Kidney tubule cell (primary cell): ENCODE data around the gene RALGDS.

ENCODE experiments used
- DNase-seq: peaks from one replicate; pipeline ENCODE4 v3.0.0-alpha.2; 2018; ENCODE audit warnings: low spot score

The RALGDS gene

DNA sequence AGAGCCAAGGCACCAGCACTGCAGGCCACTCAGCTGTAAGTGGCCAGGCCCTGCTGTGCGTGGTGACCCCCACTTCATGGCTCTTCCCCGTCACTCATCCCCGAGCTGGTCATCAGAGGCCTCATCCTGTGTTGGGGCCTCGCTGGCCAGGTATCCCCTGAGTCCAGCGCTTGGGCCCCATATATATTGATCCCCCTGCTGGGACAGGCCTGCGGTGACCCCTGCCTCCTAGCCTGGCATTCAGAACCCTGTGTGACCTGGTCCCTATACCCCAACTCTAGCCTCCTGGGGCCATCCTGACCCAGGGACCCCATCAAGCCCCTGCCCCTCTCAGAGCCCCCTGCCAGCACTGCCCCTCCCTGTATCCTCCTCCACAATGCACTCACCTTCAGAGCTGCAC, 30.0 kb upstream of the RALGDS start:
- DNase-seq = no peak

DNA sequence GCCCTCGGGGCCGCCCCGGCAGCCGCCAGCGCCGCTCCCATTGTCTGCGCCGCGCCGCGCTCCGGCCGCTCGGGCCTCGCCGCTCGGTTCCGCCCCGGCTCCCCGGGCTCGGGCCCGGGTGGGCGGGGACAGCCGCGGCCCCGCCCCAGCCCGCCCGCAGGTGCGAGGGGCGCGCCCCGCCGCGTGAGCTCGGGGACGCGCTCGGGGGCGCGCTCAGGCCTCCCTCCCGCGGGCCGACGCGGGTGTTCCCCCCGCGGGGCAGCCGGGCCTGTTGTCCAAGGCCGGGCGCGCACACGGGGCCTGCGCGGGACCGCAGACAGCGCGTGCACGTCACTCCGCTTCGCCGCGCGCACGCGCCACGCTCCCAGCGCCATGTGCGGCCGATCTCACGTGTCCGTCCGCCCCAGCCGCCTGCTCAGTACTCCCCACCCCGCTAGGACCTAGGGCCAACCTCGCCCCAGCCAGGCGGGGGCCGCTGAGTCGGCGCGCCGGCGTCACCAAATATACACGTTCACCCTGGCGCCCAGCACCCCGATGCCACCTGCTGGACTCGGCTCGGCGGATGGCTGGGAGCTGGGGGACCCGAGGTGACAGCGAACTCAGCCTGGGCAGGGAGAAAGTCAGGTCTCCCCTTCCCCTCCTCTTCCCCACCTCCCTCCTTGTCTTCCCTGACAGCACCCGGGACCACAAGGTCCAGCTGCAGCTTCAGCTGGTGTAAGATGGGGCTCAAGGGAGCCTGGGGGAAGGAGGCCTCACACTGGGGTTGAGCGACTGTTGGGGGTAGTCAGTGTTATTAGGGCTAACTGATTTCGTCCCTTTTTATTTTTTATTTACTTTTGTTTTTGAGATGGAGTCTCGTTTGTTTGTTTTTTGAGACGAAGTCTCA, 28.3 kb upstream of the RALGDS start:
- peak; percentile 95 for DNase-seq

DNA sequence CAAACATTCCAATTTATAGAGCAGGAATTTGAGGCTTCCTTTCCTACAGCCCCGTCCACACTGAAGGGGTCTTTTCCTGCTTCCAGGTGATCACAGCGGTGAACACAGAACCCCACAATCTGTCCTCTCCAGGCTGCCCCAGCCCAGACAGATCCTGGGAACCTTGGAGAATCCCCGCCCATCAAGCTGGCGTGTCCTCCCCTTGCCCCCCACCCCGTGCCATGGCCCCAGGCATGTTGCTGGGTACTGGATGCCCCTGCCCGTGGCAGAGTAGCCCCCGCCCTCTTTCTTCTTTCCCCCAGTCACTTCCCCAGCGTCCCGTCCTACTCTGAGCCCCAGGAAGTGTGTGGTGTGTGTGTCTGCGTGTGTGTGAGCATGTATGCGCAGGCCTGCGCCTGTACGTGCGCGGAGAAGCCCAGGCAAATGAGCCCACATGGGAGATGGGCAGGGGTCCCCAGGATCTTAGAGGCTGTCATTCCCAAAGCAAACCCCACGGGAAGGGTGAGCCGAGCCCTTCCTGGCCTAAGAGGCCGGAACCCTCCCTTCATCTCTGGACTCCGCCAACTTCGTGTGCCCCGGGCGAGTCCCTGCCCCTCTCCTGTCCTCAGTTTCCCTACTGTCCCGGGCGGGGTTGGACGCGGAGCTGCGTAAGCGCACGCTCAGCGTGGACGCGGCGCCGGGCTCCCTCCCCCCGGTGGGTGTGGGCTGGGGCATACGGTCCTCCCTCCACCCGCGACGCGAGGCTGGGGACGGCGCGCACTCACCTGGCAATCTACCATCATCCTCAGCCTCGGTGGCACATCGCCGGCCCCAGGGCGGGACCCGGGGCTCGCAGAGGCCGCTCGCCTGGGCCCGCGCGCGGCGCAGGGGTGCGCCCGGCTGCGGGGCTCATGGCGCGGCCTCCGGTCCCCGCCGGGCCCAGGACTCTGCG, 27.4 kb upstream of the RALGDS start:
- DNase-seq = peak; percentile 60

DNA sequence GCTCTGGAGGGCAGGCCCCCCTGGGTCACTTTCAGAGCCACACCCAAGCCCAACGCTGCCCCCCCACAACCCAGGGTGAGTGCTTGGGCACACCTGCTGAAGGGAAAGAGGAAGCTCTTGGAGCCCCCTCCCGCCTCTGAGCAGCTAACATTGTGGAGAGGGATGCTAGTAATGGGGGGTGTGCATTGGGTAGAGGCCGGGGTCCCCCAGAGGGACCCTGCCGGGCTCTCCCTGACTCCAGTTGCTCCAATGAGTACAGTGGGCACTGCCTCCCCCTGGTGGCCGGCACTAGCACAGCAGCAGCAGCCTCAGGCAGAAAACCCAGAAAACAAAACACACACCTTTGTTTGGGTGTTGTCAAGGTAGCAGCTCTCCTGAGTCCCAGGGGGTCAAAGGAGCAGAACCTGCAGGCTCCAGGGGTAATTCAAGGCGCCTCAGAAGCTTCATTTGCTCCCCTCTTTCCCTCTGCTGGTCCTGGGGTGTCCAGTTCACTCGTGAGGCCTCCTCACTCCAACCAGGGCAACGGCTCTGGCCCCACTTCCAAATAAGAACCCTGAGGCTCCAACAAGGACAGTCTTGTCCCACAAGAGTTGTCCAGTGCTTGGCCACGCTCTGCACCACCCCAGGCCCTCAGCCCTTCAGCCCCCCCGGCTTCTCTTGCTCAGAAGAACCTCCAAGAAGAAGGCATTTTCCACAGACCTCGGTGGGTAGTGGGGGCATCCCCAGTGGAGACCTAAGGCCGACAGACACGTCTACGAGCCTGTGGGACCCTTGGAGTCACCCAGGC, 26.6 kb upstream of the RALGDS start:
- peak; percentile 86 for DNase-seq

DNA sequence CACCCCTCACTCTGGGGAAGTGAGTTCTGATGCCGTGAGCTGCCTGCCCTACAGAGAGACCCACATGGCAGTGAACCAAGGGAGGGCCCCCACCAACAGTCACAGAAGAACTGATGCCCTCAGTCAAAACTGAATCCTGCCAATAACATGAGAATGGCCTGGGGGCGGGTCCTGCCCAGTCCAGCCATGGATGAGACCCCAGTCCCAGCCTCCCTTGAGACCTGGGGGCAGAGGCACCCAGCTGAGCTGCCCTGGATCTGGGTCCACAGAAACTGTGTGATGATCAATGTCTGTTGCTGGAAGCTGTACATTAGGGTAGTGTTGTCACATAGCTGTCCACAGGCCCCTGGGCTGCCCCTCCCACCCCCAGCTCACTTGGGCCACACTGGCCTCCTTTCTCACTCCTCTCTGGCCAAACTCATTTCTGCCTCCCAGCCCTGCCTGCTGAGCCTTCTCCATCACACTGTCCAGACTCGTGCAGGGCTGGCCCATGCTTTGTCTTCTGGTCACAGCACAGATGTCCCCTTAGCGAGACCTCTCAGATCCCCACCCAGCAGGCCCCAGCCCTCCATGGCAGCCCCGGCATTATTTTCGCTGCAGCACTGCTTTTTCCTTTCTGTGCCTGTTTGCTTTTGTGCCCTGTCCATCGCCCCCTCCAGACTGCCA, 25.8 kb upstream of the RALGDS start:
- no peak for DNase-seq

DNA sequence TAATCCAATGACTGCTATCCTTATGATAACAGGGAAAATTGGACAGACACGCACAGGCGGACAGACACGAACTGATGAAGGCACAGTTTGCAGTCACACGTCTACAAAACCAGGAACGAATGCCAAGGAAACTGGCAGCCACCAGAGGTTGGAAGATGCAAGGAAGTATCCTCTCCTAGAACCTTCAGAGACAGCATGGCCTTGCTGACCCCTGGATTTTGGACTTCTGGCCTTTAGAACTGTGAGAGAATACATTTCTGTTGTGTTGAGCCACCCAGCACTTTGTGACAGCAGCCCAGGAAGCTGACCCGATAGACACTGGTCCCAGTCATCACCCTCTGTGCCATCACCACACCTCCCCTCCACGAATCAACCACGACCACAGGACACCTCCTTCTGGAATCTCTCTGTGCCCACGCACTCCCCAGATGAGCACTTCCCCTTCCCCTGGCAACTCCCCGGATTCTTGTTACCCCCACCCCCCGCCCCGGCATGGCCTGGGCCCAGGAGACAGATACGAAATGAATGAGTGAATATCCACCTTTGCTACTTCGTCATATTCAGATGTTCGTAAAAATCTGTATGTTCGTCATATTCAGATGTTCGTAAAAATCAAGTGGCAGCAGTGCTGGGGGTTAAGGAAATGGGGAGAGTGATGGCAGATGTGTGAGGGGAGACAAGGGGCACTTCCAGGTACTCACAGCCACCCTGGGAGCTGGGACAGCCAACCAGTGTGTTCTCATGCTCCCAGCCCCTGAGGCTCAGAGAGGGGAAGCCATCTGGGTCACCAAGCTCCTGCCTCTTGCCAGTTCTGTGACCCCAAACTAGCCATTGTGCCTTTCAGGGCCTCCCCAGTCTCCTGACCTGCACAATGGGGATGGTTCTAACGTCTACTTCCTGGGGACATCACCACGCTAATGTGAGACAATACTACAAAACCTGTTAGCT, 24.1 kb upstream of the RALGDS start:
- no peak for DNase-seq

DNA sequence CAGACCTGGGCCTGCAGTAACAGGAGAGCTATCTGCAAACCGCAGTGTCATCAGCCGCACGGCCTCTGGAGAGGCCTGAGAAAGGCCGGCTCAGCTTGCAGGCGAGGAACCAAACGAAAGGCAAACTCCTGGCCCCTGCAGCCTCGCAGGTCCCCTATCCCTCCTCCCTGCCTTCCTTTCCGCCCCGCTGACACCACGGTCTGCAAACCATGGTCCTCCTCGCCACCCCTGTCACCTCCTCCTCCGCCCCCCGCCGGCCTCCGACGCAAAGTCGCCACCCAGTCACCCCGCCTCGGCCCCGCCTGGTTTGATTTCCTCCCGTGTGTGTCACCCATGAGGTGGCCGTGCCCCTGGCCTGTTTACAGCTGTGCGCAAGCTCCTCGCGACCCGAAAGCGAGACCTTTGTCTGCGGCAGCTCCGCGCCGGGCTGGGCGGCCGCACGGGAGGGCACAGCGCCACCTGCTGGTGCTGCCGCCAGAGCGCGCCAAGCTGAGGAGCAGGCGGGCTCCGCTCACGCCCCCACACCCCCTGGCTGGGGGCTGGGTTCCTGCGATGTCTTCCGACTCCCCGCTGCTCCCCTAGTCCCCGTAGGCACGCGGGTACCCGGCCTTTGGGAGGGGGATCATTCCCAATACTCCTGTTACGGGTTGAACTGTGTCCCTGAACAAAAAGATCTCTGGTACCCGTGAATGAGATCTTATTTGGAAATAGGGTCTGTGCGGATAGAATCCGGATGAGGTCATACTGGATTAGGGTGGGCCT, 23.3 kb upstream of the RALGDS start:
- DNase-seq = peak; percentile 90

DNA sequence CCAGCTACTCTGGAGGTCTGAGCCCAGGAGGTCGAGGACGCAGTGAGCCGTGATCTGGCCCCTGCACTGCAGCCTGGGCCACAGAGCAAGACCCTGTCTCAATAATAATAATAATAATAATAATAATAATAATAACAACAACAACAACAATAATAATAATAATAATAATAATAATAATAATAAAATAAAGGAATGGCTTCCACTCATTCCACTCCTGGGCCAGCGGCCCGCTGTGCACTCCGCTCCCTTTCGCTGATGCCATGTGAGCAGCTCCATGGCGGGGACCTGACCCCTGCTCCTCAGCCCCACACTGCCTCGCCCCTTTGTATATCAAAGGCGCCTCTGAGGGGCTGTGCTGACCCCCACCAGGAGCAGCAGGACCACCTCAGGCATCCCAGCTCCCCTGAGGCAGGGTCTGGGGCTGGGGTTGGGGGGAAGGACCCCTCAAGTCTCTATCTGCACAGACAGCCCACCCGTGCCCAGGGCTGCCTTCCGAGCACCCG, 22.6 kb upstream of the RALGDS start:
- DNase-seq = no peak

DNA sequence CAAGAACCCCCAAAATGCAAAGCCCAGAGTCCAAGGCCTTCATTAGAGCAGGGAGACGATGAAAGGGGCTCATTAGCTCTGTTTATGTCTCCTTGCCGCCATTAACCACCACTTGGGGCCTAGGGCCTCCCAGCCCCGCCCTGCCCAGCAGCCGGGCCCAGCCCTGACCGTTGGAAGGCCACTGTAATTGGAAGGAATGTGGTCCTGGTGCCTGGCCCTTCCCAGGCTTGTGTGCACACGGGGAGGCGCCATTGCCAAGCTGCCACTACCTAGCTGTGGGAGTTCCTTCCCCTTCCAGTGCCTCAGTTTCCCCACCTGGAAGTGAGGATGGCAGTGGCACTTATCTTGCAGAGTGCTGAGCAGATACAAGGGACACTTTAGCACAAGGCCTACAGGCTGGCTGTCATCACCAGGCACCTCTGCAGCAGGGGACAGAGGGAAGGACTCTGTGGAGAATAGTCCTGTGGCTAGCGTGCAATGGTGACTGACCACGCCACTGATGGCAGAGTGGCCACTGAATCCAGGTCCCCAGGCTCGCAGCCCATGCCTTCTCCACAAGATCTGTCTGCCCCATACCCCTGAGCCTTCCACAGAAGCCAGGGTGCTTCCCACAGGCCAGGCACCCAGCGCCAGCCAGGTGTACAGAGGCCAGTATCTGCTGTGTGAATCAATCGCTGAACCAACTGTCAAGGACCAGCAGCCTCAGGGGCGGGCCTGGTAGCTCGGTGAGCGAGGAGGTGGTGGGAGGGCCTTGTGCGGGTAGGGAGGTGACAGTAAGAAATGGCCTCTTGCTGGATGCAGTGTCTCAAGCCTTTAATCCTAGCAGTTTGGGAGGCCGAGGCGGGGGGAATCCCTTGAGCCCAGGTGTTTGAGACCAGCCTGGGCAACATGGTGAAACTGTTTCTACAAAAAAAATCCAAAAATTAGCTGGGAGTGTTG, 21.9 kb upstream of the RALGDS start:
- no peak for DNase-seq

DNA sequence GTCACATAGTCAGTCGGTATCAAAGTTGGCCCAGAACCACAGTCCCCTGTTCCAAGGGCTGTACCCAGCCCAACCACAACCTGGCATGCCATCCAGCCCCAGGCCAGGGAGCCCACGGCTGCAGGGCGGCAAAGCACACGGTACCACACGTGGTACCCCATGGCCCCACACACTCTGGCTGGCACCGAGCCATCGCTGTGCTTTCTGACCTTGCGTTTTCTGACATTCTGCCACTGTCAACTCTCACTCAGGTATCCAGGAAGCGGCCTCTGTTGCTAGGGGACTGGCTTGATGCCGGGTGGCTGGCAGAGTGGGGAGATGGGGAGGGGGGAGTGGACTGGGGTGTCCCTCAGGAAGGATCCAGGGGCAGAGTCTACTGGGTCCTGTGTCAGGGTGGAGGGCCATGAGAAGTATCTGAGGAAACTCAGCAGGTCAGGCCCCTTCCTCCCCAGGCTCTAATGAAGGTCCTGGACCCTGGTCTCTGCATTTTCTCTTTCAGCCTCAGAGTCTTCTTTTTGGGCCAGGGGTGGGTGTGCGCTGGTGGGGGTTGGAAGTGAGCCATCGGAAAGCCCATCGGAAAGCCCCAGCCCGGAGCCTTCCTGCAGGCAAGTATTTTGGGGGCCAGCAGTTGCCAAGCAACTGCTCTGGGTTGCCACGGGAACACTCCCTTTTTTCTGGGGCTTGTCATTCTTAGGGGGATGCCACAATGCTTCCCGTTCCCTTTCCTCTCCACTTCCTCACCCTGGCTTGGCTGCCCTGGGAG, 21.0 kb upstream of the RALGDS start:
- DNase-seq = no peak

DNA sequence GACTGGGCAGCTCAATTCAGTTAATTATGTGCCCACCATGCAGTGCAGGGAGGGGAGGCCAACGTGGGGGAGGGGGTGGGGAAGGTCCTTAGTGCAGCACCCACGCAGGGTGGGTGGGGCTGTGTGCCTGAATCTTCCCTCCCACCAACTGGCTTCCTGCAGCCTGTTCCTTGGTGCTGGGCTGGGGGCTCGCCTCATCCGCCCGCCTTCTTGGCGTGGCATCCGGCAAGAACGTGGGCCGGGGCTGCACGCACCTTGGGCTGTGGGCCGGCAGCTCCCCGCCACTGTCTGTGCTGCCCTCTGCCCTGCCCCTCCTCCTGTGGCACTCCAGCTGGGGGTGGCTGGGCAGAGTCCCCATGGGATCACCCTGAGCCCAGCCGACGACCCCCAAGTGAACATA, 19.6 kb upstream of the RALGDS start:
- DNase-seq = no peak

DNA sequence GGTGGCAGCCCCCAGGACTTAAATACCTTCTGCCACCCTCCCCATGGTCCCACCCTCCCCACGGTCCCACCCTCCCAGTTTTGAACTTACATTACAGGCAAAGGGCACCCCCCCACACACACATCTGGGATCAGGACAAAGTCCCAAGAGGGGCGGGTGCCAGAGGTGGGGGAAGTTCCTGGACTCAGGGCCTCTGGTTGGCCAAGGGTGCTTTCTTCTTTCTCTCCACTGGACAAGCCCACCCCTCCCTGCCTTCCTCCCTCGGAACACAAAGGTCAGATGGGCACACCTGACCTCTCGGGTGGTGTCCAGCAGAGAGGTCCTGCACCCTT, 19.1 kb upstream of the RALGDS start:
- no peak for DNase-seq

DNA sequence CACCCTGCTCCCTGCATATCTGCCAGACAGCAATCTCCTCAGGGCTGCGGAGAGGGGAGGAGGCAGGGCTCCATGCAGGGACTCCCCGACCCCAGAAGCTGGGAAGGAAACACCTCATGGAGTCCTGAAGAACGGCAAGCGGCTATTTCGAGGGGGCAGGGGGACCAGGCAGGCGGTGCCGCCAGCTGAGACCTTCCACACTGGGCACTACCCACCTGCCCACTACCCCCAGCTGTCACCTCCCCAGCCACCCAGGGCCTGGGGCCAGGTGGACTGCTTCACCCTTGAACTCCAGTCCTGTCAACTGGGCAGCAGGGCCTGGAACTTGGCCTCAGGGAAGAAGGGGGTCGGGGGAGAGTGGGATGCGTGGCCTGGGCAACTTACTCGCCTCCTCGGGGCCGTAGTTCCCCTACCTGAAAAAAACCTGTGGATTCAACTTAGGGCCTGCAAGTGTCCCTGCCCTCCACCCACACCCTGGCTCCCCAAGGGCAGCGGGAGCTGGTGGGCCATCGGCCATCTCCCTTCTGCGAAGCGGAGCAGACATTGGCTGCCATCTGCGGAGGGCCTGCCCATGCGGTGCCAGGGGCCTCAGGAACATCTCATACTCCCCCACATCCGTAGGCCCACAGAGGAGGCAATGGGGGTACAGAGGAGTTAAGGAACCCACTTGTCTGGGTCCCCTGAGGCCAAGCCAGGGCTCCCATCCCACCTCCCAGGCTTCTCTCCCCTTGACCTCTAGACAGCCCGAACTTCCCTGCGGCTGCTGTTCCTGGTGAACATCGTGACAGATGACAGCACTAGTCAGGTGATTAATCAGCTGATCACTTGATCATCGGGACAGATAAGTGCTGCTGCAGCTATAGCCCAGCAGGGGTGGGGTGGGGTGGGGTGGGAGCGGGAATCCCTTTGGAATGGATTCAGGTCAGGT, 18.5 kb upstream of the RALGDS start:
- no peak for DNase-seq

DNA sequence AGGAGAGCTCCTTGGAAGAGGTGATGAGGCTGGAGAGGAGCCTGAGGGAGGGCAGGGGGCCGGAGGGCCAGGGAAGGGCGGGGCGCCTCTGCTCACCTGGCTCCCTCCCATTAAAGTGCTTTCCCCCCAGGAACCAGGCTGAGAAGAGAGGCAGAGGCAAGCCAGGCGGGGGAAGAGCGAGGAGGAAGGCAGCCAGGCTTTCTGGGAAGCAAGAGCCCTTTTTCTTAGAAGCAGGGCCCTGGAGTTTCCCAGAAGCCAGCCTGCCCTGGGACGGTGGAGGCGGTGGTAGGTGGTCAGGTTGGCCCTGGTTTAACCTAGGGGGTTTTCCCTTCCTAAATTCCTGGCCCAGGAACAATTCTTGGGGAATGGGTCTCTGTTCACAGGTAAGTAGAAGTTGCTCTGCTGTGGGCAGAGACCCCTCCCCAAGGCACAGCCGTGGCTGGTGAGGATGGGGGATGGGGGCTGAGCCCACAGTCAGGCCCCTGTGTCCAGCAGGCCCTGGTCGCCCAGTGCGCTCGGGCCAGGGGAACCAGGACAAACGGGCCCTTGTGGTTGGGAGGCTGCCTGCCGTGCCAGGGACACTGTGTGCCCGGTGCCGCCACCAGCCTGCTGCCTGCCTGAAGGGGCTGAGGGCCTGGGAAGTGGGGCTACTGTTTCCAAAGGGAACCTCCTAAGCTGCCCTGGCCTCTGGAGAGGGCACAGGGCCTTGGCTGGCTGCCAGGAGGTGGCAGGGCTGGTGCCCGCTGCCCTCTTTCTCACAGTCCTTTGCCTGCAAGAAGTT, 16.6 kb upstream of the RALGDS start:
- no peak for DNase-seq

DNA sequence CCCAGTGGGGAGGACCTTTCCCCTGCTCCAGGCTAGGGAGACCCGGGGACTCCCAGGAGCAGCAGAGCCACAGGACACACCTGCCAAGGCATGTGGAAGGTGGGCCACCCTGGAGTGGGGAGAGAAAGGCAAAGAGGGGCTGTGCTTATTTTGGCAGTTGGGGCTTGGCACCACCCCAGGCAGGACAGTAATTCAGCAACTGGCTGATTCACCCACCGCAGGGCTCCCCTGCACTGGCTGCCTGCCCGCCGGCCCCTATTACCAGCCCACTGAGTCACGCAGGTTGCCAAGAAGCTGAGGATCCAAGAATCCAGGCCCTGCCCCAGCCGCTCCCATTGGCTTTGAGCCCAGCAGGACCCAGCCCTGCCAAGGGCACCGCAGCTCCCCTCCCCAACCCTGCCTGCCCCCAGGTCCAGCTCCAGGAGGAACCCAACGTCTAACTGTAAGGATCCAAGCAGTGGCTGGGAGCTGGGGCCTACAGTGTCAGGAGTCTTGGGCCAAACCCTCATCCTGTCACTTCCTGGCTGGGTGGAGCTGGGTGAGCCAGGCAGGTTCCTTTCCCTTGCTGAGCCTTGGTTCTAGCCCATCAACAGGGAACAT, 14.2 kb upstream of the RALGDS start:
- DNase-seq = peak; percentile 98
